Measurements from ENCODE around the gene SMG5. TPM values are rescaled to one million over a fixed set of nuclear protein-coding genes. Genes with fewer than 3 reads are reported as not detected.

SMG5 gene
- total and polyA plus RNA-seq, 2 experiments from 2014 or later: 25.9 to 118 TPM

- TF ChIP-seq ETS1 (IDR thresholded peaks at IDR 0.05) (no peak), NANOG (IDR thresholded peaks at IDR 0.05; ENCODE audit: borderline replicate concordance) (no peak)
Measured at GRCh38 chr1:156266051-156266450, 16.6 kb downstream of the SMG5 start (continued).

GRCh38 chr1:156263288-156263655, 19.4 kb downstream of the SMG5 start:
- Mint-ChIP-seq H3K27ac (no peak overlapping the region), H3K4me3 (no peak overlapping the region), H3K9me3 (no peaks in the 10 kb centered on the region), H3K27me3 (ENCODE audit: insufficient read depth, low read depth, poor library complexity) (peaks cover 3% of the 10 kb centered on the region), H3K4me1 (no peaks in the 10 kb centered on the region), H3K36me3 (ENCODE audit: low read depth) (peaks cover 89% of the 10 kb centered on the region)
- Histone ChIP-seq H4K20me1 (replicated peaks; ENCODE audit: insufficient read depth) (peaks cover 27% of the 10 kb centered on the region), H3K4me1 (ENCODE audit: insufficient read depth) (no peaks in the 10 kb centered on the region), H3K79me2 (replicated peaks; ENCODE audit: insufficient read depth) (no peaks in the 10 kb centered on the region), H3K36me3 (ENCODE audit: insufficient read depth) (peaks cover 83% of the 10 kb centered on the region), H3K27me3 (ENCODE audit: insufficient read depth) (no peaks in the 10 kb centered on the region), H3K9me2 (ENCODE audit: insufficient read depth) (no peaks in the 10 kb centered on the region), H3K4me2 (no peak overlapping the region), H2AFZ (no peak overlapping the region), H3K27ac (ENCODE audit: low read depth) (no peak overlapping the region), H3K4me3 (no peak overlapping the region), H3F3A (replicated peaks; ENCODE audit: low read depth) (peaks cover 20% of the 10 kb centered on the region; the same call in 1 of the 2 replicates)
- DNase-seq (ENCODE audit: low spot score) (no peak), ATAC-seq (no peak)
- TF ChIP-seq JUNB (IDR thresholded peaks at IDR 0.05; ENCODE audit: unreplicated experiment) (no peak), ZNF114 (CRISPR knock-in tag; IDR thresholded peaks at IDR 0.05) (no peak), ZNF462 (CRISPR knock-in tag; IDR thresholded peaks at IDR 0.05) (no peak), NANOG (IDR thresholded peaks at IDR 0.05; ENCODE audit: borderline replicate concordance) (no peak), CREB1 (CRISPR knock-in tag; IDR thresholded peaks at IDR 0.05; ENCODE audit: low read depth) (no peak), POLR2AphosphoS5 (IDR thresholded peaks at IDR 0.05; ENCODE audit: low read depth) (no peak), REST (IDR thresholded peaks at IDR 0.05; ENCODE audit: unreplicated experiment) (no peak), STAT1 (IDR thresholded peaks at IDR 0.05; ENCODE audit: unreplicated experiment) (no peak), CTCF (conservative IDR thresholded peaks at IDR 0.05; ENCODE audit: low read depth in 2 of 2) (no peak), EZH2phosphoT487 (IDR thresholded peaks at IDR 0.05; ENCODE audit: unreplicated experiment) (no peak), ZNF331 (CRISPR knock-in tag; IDR thresholded peaks at IDR 0.05; ENCODE audit: low read depth) (no peak), ETS1 (IDR thresholded peaks at IDR 0.05) (no peak)

Data from GM23338 (cell line).